OCI-LY7 (cell line): ENCODE data around the gene TSPOAP1.

Experiments used
- EZH2phosphoT487 ChIP-seq: fragments of 200-600 bp; sonication (generic); IDR thresholded peaks from 2 replicates; pipeline ENCODE4 v1.6.1; 2018; ENCODE audit warnings: low read depth, borderline replicate concordance, mild to moderate bottlenecking, mixed run types, antibody characterized with exemption, low read length, moderate library complexity, mixed read lengths
- TF ChIP-seq, protein P1 (sequence below): fragments of 200-600 bp; sonication (generic); conservative IDR thresholded peaks from 2 replicates; pipeline ENCODE4 v1.5.1; 2014; ENCODE audit warnings: mild to moderate bottlenecking, antibody characterized with exemption, low read length, moderate library complexity, mixed read lengths

- TF ChIP-seq, protein P1, sequence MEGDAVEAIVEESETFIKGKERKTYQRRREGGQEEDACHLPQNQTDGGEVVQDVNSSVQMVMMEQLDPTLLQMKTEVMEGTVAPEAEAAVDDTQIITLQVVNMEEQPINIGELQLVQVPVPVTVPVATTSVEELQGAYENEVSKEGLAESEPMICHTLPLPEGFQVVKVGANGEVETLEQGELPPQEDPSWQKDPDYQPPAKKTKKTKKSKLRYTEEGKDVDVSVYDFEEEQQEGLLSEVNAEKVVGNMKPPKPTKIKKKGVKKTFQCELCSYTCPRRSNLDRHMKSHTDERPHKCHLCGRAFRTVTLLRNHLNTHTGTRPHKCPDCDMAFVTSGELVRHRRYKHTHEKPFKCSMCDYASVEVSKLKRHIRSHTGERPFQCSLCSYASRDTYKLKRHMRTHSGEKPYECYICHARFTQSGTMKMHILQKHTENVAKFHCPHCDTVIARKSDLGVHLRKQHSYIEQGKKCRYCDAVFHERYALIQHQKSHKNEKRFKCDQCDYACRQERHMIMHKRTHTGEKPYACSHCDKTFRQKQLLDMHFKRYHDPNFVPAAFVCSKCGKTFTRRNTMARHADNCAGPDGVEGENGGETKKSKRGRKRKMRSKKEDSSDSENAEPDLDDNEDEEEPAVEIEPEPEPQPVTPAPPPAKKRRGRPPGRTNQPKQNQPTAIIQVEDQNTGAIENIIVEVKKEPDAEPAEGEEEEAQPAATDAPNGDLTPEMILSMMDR: no peak
- TF ChIP-seq EZH2phosphoT487: no peak
Measured at GRCh38 chr17:58304750-58305486, 23.7 kb downstream of the TSPOAP1 start.
